ENCODE measurements around the gene CEMIP. TPM values are rescaled to one million over a fixed set of nuclear protein-coding genes. Genes with fewer than 3 reads are reported as not detected.
A peak's percentile ranks its signal among the peaks of the same experiment; 100 is the strongest.

Gene CEMIP
- total RNA-seq, 1 donor = 131 TPM

- DNase-seq (ENCODE audit: low read depth) = no peak
- no peak for TF ChIP-seq CTCF (IDR thresholded peaks at IDR 0.05; ENCODE audit: insufficient read depth, low read depth, low read length)
Observed at GRCh38 chr15:80834402-80834801, 55.2 kb downstream of the CEMIP start.

GRCh38 chr15:80834906-80835305 is 55.7 kb downstream of the CEMIP start:
- no peak for TF ChIP-seq CTCF (IDR thresholded peaks at IDR 0.05; ENCODE audit: insufficient read depth, low read depth, low read length)
- DNase-seq (ENCODE audit: low read depth) = peak; percentile 27
- H3K4me3 ChIP-seq (ENCODE audit: low read depth, low read length) = no peak overlapping the region

More at GRCh38 chr15:80834402-80834801, 55.2 kb downstream of the CEMIP start:
- no peak overlapping the region for H3K4me3 ChIP-seq (ENCODE audit: low read depth, low read length)

GRCh38 chr15:80835336-80835735 is 56.2 kb downstream of the CEMIP start:
- H3K4me3 ChIP-seq (ENCODE audit: low read depth, low read length) = no peak overlapping the region
- DNase-seq (ENCODE audit: low read depth) = no peak
- peak; percentile 29 for TF ChIP-seq CTCF (IDR thresholded peaks at IDR 0.05; ENCODE audit: insufficient read depth, low read depth, low read length)

- DNase-seq (ENCODE audit: low read depth) = no peak
- TF ChIP-seq CTCF (IDR thresholded peaks at IDR 0.05; ENCODE audit: insufficient read depth, low read depth, low read length) = no peak
- no peak overlapping the region for H3K4me3 ChIP-seq (ENCODE audit: low read depth, low read length)
Observed at GRCh38 chr15:80836223-80836622, 57.1 kb downstream of the CEMIP start.

- no peak for DNase-seq (ENCODE audit: low read depth)
- TF ChIP-seq CTCF (IDR thresholded peaks at IDR 0.05; ENCODE audit: insufficient read depth, low read depth, low read length) = no peak
- no peak overlapping the region for H3K4me3 ChIP-seq (ENCODE audit: low read depth, low read length)
Observed at GRCh38 chr15:80837006-80837405, 57.8 kb downstream of the CEMIP start.

GRCh38 chr15:80838012-80838411 is 58.8 kb downstream of the CEMIP start:
- no peak overlapping the region for H3K4me3 ChIP-seq (ENCODE audit: low read depth, low read length)
- no peak for TF ChIP-seq CTCF (IDR thresholded peaks at IDR 0.05; ENCODE audit: insufficient read depth, low read depth, low read length)
- DNase-seq (ENCODE audit: low read depth) = no peak

- H3K4me3 ChIP-seq (ENCODE audit: low read depth, low read length) = no peak overlapping the region
- DNase-seq (ENCODE audit: low read depth) = no peak
- TF ChIP-seq CTCF (IDR thresholded peaks at IDR 0.05; ENCODE audit: insufficient read depth, low read depth, low read length) = no peak
Observed at GRCh38 chr15:80838666-80839065, 59.5 kb downstream of the CEMIP start.
